ENCODE data around the gene ZNF593OS.

Gene ZNF593OS

GRCh38 chr1:26158908-26159742 is 12.5 kb downstream of the ZNF593OS start, which contains the start of gene FAM110D:
TSS of gene FAM110D (plus strand) at chr1:26159079. CDS start at chr1:26161292, 2,213 bp downstream.
- no peak for DNase-seq (ENCODE audit: low read depth)

DNA sequence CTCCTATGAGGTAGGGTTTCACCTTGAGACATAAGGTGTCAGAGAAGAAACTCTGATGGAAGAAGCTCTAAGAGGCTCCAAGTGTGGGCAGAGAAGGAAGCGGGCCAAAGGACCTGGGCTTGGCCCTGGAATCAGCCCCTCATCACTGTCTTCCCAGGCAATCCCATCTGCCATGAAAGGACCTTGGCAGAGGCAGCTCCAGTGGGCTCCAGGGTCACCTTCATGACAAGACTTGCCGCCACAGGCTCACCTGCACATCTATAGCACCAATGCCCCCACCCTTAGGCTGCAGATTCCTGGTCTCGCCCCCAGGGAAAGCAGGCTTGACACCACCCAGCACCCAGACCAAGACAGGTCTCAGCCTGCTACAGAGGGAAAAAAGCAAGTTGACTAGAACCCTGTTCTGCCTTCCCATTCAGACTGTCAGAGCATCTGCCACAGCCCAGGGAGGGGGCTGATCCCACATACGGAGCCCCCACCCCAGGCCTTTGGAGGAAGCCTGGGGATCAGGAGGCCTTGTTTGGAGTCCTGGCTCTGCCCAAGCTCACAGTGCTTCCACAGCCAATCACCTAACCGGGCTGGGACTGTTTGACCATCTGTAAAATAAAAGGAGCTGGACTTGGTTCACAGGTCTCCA is 13.2 kb downstream of the ZNF593OS start:
- no peak for DNase-seq (ENCODE audit: low read depth)

GRCh38 chr1:26156285-26157038 is 15.2 kb downstream of the ZNF593OS start:
- no peak for DNase-seq (ENCODE audit: low read depth)

DNA sequence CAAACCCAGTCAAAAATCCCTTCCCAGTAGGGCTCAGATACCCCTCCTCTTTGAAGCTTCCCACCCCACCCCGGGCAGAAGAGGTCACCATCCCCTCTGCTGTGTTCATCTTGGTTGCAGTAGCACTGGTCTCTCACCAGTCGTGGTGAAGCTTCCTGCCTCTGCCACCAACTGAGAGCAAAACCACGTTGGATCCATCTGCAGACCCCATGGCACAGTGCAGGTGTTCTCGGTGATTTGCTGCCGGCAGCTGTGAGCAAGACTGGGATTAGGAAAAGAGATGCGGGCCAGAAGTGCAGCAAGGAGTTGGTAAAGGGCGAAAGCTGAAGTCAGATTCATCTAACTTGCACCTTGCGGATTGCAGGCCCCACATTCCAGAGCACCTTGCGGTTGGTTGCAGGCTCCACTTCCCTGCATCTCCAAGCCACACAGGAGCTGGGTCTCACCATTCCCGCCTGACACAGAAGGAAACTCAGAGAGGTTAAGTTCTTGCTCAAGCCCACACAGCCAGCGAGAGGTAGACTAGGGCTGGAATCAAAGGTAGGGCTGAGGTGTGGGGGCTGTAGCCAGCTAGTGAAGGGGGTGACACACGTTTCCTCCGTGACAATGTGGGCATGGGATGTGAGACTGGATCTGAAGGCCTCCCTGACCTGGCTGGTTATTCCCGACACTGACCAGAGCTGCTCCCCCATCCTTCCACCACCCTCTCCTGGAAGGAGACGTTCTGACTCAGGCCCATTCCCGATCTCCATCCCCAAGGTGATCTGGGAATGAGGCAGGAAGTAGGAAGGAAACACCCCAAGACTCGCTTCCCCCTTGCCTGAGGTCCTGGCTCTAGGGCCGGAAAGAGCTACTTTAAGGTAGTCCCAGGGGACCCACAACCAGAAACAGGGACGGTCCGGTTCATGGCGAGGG is 16.0 kb downstream of the ZNF593OS start:
- no peak for DNase-seq (ENCODE audit: low read depth)

DNA sequence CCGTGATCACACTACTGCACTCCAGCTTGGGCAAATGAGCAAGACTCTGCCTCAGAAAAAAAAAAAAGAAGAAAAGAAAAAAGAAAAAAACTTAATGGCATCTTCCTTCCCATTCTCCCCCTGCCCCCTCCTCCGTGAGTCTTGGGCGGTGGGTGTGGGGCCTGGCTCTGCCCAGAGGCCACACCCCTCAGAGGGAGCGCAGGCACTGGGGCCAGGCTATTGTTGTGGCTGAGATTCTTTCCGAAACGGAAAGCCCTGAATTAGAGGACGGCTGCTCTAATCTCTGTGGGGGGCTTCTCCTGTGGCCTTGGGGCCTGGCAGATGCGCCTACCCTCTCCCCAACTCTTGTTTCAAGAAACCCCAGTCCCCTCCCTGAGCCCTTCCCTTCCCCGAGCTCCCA is 16.9 kb downstream of the ZNF593OS start:
- no peak for DNase-seq (ENCODE audit: low read depth)

DNA sequence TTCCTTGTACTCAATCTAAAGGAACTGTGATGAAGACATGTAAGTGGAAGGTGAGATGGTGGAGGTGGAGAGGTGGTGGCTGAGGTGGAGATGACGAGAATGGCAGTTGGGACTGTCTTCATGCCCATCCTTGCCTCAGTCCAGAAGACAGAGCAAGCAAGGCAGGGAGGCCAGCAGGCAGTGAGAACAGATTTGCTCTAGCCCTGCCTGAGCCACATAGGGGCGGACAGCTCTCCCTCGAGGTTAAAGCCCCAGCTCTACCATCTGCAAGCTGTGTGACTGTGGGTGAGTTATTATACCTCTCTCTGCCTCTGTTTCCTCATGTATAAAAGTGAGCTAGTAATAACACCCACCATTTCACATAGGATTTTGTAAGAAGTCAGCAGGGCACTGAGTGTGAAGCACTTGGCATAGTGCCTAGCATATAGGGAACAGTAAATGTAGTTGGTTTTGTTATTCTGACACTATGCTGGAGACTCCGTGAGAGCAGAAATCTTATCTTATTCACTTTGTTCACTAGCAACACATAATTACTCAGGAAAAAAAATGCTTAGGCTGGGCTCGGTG is 17.6 kb downstream of the ZNF593OS start:
- no peak for DNase-seq (ENCODE audit: low read depth)

DNA sequence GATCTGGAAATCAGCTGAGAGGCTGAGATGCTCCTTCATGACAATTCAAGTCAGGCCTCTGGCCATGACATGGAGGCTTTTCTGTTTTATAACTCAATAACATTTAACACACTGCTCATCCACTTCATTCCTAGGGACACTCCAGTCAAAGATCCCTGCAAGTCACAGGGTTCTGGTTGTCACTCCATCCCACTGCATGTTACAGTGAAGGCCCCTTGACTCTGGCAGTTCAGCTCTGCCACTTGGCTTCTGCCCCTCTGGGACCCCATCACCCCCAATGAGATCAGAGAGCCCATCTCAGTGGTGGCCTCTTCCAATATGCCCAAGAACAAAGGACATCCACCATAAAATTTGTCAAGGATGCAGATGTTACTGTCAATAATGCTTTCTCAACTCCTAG is 22.7 kb downstream of the ZNF593OS start:
- DNase-seq (ENCODE audit: low read depth) = no peak

DNA sequence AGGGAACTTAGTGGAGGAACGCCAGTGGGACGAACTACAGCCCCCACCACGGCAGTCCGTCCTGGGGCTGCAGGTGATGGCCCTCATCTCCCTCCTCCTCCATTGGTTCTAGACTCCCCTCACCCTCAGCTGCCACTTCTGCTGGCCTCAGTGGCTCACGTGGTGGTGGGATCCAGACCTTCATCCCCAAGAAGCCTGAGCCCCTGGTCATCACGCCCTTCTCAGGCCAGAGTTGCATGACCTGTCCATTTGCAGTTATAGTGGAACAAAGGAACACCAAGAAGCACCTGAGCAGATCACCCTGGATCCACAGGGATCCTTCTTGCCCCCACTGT is 25.7 kb downstream of the ZNF593OS start:
- no peak for DNase-seq (ENCODE audit: low read depth)

- peak; percentile 76 for DNase-seq (ENCODE audit: low read depth)
Observed at GRCh38 chr1:26145041-26145959, 26.3 kb downstream of the ZNF593OS start.

GRCh38 chr1:26142159-26142558 is 29.5 kb downstream of the ZNF593OS start:
- no peak for DNase-seq (ENCODE audit: low read depth)

DNA sequence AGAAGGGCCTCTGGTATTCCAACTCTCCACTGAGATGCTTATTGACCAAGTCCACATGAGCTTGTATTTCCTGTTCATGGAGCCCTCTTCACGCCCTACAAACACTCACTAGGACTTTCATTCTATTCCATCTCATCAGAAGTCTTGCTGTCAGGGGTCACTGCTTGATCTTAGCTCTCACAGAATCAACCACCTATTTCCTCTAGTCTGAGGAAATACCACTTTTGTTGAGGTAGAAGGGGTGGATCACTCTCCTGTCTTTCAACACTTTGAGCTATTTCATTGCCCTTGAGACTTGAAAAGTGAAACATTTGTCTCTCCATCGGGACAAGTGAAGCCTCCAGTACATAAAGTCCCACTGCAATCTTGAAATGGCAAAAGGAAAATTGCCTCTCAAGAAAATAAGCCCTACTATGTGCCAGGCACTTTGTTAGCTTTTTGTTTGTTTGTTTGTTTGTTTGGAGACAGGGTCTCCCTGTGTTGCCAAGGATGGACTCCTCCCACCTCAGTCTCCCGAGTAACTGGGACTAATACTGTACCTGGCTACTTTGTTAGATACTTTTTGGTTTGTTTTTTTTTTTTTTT is 32.6 kb downstream of the ZNF593OS start:
- DNase-seq (ENCODE audit: low read depth) = no peak

GRCh38 chr1:26134466-26134865 is 37.2 kb downstream of the ZNF593OS start:
- no peak for DNase-seq (ENCODE audit: low read depth)

DNA sequence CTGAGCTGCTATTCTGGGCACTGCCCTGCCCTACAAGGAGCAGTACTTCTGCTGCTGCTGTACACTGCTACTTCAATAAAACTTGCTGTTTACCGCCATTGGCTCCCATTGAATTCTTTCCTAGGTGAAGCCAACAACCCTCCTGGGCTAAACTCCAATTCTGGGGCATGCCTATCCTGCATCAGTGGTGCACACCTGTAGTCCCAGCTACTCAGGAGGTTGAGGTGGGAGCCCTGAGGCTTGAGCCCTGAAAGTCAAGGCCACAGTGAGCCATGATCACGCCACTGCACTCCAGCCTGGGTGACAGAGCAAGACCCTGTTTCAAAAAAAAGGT is 38.8 kb downstream of the ZNF593OS start:
- no peak for DNase-seq (ENCODE audit: low read depth)

GRCh38 chr1:26132128-26132833 is 39.4 kb downstream of the ZNF593OS start:
- DNase-seq (ENCODE audit: low read depth) = no peak

DNA sequence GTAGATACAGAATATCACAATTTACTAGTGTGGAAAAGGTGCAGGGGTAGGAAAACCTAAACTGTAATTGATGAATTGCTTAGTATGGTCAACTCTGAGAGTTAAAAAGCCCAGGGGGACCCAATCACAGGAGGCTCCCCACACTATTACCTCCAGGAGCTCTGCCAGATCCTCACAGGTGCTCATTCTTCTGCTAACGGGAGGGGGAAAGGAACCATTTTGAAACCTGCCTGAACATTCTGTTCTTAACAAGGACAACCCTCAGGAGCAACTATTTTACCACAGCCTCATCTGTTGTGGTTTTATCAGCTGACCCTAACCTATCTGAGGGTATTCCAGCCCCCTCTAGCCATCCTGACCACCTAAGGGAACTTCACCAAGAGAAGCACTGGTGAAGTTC is 40.9 kb downstream of the ZNF593OS start:
- DNase-seq (ENCODE audit: low read depth) = no peak

GRCh38 chr1:26129778-26130177 is 41.9 kb downstream of the ZNF593OS start:
- DNase-seq (ENCODE audit: low read depth) = no peak

- DNase-seq (ENCODE audit: low read depth) = no peak
Observed at GRCh38 chr1:26127235-26128163, 44.1 kb downstream of the ZNF593OS start.

- DNase-seq (ENCODE audit: low read depth) = no peak
Observed at GRCh38 chr1:26126321-26127084, 45.1 kb downstream of the ZNF593OS start.
